Inferior parietal cortex (tissue), 1 donor: ENCODE measurements around the gene PACSIN3.
"Not testable (repeated sequence)": the region's sequence is repeated elsewhere in the genome, so short reads cannot be mapped to it uniquely, and the experiment has no call there.

ENCODE experiments used
- DNase-seq: peaks from one replicate; pipeline ENCODE4 v3.0.0-alpha.2; 2016; ENCODE audit errors: extremely low spot score

PACSIN3 gene

DNA sequence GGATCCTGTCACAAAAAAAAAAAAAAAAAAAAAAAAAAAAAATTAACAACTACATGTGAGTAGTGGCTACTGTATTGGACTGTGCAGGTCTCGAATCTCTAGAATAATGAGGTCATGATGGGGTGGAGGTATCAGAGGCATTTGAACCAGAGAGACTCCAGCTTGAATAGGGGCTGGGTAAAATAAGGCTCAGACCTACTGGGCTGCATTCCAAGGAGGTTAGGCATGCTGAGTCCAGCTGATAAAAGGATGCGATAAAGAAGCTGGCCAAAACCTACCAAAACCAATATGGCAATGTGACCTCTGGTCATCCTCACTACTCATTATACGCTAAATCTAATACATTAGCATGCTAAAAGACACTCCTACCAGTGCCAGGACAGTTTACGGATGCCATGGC is 5.9 kb upstream of the PACSIN3 start:
- DNase-seq, result no peak

DNA sequence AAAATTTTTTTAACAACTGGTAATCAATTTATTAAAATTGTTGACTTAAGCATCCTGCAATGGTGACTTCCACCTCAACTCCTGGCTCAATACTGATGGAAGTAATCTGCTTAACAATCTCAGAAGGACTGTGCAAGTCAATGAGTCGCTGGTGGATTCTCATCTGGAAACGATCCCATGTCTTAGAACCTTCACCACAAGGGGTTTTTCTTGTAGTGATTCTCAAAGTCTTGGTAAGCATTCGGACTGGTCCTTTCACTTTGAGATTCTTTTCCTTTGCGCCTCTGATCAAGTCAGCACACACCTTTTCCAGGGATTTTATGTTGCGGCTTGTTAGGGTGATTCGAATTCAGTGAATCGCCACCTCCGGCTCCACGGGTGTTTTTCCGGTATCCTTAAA is 4.9 kb upstream of the PACSIN3 start:
- not testable (repeated sequence) for DNase-seq

DNA sequence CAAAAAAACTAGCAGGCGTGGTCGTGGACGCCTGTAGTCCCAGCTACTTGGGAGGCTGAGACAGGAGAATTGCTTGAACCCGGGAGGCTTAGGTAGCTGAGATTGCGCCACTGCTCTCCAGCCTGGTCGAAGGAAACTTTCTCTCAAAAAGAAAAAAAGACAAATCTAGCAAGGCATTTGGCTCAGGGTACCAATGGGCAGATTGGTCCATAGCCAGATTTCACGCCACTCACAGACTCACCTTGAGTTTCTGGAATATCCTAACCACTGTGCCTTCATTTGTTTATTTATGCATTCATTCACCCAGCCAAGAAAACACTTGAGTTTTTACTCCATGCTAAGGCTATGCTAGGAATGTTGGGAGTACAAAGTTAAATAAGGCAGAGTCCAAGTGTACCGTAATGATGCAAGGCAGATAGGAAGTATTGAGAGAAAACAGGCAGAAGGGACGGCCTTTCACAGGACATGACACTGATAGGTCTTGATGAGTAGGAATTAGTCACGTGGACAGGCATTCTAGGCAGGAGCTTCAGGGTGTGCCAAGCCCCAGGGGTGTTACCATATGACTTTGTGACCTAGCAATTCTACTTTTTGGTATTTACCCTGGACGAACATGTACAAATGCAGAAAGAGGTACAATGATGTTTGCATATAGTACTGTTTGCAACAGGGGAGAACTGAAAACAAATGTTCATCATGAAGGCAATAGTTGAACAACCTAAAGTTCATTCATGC is 3.0 kb upstream of the PACSIN3 start:
- no peak for DNase-seq

DNA sequence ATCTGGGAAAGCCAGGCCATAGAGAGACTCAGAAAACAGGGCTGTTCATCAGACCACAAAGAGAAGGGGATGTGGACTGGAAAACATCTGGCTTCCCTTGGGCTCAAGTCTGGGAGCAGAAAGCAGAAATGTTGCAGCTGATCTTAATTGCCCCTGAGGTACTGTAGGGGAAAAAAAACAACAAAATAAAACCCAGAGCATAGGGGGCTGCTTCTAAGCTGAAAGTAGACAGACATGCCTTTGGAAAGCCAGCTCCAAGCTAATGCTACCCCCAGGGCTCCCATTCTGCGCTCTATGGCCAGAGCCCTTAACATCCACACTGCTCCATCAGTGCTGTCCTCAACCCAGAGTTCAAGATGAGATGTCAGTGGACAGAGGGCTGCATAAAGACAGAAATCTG is 2.0 kb upstream of the PACSIN3 start:
- DNase-seq, result no peak

DNA sequence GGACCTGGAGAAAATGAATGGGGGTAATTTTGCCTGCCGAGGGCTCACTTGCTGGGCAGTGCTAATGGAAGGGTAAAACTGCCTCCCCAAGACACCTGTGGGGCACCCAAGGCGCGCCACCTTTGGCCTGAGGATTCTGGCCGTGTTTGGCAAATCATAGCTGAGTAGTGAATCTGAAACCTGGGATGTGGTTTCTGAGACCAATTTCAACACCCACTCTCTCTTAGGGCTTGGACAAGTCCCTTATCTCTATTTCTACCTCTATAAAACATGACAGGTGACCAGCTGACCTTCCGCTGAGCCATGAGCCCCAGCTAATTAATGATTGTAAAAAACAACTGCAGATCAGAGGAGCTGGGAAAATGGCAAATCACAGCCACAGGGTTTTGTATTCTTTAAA is 1.5 kb upstream of the PACSIN3 start:
- DNase-seq, result no peak

DNA sequence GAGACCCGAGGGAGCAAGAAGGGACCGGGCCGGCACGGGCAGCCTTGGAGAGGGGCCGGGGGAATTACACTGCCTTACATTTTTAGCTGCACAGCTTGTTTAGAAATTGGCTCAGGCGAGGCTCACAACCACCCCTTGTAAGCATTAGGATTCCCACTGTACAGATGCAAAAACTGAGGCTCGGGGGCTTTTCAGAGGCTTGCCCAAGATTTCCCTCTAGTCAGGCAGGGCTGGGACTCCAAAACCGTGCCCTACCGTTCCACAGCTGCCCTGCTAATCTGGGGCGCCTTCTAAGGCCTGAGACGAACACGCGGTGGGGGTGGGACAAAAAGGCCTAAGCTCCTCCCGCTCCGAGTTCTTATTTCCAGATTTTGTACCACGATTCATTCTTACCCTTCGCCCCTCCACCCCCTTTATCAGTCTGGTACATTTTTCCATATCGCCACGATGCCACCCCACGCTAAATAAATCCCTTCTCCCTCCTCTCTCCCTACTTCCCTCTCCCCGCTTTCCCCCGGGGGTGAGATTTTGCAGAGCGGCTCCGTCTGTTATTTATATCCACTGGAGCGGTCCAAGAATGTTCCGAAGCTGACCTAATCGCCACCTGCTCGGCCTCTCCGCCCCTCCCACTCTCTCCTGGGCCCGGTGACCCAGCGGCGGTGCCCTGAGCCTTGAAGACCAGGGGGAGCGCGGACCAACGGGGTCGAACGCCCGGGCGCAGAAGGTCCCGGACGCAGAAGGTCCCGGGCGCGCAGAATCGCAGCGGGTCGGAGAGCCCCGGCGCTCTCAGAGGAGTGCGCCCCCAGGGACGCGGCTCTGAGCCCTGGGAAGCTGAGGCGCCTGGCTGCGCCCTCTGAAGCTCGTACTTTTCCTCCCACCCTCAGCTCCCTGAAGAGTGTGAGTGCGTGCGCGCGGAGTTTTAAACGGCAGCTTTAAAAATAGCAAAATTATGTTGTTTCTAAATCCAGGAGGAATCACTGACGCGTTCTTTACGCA is 764 bp upstream of the PACSIN3 start:
- DNase-seq, result no peak

DNA sequence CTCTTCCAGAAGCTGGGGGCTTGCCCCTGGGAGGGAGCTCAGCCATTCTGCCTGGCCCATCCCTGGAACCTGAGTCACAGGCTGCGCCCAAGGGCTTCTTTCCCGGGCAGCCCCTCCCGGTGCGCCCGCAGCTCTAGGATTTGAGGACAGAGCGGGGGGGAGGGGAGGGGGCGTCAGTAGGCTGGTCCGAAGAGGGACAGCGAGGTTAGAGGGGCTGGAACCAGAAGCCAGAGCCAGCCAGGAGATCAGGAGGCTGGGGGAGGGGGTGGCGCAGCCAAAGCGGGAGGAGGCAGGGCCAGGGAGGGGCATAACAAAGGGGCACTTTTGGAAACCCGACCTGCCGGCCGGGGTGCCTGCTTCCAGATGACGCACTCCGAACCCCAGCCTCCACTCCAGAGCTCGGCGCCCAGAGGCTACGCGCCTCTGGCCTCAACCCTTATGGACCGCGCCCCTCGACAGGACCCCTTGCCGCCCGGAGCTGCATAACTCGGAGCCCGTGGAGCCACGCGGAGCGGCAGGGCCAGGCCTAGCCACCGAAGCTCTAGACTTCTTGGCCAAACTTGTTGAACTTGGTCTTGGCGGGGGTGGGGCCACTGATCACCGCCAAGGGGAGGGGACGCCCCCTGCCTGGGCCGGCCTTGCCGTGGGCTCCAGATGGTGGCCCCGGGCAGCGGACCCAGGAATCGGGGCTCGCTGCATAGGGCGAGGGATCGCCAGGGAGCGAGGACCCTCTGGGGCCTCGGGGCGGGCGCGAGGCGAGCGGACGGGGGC is 744 bp downstream of the PACSIN3 start:
- no peak for DNase-seq

DNA sequence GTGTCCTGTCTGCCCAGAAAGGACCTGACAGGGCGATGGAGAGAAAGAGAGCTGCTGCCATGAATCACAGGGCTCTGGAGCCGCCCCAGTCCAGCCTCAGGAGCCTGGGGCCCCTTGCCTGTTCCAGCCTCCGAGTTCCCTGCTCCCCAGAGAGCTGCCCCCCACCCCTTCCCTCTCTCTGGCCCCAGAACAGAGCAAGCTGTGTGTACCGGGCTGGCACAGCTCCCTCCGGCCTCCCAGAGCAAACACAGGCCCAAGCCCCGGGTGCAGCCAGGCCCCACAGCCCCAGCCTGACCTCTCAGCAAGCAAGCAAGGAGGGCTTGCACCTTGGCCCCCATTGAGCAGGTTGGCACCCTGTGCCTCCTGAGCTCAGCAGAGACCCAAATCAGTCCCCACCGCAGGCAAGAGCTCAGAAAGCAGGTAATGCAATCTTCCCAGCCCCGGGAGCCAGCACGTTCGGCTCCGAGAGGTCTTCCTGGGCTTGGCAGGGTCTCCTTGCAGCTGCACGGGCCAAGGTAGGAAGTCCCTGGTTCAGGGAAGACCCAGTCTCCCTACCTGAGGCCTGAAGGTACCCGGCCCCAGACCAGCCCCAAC is 1.4 kb downstream of the PACSIN3 start:
- peak; percentile 56 for DNase-seq

DNA sequence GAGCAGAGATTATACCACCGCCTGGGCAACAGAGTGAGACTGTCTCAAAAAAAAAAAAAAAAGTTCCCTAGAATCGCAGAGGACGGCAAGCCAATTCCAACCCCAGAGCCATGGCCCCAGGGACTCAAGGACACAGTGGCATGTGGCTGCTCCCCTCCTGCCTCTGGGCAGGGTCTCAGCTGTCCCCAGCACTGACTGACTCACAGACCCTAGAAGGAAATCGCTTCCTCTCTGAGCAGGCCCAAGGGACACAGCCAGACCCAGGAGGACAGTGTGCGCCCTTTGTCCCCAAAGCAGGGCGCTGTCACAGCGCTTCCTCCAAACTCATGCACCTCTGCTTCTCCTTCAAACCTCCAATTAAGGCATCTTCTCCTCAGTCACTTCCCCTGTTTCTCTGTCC is 2.3 kb downstream of the PACSIN3 start:
- no peak for DNase-seq

DNA sequence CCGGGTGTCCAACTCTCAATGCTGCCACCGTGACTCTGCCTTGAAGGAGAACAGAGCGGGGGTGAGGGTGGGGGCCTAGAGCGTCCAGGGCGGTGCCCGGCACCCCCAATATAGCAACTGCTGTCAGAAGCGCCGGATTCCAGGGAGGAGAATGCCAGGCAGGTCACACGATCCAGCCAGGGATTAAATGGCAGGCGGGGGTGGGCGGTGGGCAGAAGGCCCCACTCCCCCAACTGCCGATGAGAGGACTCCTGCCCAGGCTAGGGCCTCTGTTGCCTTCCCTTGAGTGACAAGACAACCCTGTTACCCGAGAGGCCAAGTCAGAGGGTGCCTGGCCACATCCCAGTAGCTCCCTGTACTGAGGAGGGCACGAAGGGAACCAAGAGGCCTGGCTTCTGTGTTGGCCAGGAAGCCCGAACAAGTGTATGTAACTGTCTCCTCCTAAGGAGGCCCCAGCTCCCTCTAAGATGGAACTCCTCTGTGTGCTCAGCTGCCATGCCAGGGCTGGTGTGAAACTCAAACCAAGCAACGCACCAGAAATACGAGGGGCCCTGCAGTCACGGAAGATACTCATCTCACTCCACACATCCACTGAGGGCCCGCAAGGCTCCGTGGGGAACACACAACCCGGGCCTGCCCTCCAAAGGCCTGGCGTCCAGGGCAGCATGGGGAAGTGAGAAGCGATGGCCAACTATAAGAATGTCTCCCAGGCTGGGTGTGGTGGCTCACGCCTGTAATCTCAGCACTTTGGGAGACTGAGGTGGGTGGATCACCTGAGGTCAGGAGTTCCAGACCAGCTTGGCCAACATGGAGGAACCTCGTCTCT is 3.0 kb downstream of the PACSIN3 start:
- no peak for DNase-seq

DNA sequence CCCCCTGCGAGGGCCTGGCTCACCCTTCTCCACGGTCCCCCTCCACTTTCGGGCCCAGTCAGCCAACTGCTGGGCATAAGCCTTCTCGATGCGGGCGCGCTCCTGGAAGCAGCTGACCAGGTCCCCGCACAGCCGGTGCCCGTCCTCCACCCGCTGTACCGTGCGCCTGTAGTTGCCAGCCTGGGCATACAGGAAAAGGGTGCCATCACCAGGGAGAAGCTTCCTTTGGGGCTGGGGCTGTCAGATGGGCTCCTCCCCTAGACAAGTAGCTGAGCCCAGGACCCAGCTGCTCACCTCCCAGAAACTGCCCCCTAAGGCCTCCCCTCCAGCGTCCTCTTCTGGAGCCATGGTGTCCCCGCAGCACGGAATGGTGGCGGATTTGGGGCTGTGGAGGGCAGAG is 3.9 kb downstream of the PACSIN3 start:
- no peak for DNase-seq

DNA sequence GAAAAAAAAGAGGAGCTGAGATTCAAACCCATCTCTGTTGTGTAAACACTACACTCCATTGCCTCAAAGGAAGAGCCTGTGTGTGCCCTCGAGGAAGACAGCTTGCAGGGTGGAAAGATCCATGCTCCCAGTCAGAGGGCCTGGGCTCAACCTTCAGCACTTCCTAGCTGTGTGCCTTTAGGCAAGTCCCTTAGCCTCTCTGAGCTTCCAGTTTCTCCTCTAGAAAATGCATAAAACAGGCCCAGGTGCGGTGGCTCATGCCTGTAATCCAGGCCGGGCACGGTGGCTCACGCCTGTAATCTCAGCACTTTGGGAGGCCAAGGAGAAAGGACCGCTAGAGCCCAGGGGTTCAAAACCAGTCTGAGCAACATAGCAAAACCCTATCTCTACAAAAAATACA is 5.0 kb downstream of the PACSIN3 start:
- DNase-seq, result no peak

DNA sequence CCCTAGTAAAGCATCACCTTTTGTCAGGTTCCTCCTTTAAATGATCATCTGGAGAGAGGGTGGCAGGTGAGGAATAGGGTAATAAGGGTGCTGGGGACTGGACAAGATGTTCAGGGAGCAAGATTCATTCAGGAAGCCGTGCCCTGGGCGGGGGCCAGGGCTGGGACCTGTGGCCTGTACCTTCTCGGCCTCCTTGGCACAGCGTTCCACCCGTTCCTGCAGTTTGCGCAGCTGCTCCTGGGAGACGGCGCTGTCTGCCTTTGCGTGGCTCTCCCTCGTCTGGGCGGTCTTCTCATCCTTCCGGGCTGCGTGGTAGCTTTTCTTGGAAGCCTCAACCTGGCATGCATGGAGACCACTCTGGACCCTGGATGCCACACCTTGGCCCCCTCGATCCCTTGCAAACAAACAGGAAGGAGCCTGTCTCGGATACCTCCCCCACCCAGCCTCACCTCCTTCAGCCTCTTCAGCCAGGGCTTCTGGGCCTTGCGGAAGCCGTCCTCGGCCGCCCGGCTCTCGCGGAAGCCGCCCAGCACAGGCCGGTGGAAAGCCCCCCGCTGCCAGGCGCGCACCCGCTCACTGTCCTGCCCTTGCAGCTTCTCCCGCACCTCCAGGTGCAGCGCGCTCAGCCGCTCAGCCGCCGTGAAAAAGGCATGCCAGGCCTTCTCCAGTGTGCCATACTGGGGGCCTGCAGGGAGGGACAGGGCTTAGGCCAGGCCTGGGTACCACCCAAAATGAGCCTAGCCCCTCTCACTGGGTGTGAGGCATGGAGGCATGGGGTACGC is 6.0 kb downstream of the PACSIN3 start:
- DNase-seq, result no peak

DNA sequence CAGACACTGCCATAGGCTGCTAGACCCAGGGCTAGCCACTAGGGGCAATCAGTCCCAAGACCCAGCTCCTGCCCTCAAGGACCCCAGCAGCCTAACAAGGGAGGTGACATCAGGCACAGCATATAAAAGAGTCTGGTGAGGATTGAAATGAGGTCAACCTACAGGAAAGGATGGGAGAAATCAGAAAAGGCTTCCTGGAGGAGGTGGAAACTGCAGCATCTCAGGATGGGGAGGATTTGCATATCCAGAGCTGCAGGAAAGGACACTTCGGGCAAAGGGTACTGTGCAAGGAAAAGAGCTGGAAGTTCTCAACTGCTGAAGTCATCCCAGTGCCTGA is 6.6 kb downstream of the PACSIN3 start:
- DNase-seq, result no peak

DNA sequence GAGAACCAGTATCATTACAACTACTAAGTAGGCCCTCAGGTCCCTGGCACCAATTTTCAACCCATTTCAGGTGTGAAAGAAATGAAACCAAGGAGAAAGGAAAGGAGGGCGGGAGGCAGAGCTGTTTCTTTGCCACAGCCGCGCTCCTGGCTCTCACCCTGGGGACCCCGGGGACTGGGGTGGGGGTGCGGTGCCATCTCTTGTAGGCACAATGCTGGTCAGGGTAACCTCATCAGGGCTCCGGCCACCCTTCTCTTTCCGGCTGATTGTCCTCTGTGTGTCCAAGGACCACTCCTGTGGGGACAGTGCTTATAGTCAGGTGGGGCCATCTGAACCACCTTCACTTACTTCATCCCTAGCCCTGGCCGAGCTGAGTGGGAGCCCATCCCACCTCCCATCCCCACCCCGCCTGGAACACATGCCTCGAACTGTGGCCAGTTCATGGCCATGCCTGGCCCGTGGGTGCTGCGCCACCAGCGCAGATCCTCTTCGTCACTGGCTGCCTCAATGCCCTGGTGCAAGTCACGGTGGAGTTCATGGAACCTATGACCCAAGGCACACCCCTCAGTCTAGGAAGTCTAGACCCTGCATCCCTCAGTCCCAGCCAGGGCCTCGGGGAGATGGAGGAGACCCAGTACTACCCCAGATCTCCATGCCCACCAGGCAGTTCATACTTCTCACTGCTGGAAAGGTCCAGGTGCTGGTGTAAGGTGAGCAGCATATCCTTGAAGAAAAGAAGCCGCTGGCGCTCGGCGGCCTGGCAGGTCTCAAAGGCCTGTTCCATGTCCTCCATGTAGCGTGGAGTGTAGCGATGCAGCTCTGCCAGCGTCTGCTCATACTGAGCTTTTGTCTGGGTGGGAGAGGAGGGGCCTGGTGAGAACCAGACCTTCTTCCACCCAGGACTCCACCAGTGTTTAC is 7.2 kb downstream of the PACSIN3 start:
- DNase-seq, result no peak

DNA sequence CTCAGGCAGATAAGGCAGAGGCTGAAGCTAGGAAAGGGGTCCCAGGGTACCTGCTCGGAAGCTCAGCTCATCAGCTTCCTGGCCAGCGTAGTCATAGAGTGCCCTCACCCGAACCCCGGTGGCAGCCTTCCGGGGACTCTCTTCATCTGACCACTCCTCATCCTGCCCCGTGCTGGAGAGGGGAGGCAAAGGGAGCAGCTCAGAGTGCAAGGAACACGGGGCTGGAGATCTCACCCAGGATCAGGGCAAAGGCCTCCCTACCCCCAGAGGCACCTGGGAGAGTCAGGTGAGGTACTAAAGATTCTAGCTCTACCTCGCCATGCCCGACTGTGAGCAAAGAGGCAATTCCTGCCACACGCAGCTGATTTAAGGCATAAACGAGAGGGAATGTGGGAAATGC is 7.9 kb downstream of the PACSIN3 start:
- DNase-seq, result no peak

DNA sequence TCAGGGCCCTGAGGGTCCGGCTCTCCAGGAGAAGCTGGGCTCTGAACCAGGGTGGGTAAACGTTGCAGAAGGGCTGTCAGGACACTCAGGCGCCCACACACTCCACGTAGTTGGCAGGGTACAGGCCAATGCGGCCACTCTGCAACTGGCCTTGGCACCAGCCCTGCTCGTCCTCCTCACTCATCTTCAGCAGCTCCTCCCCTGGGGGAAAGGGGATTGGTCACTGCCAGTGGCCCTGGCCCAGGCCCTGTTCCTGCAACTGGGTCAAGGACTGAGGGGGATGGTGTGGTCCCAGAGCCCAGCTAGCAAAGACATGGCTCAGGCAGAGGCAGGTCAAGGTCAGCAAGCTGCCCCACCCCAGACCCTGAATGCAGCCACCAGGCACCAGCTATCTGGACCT is 8.4 kb downstream of the PACSIN3 start:
- no peak for DNase-seq

DNA sequence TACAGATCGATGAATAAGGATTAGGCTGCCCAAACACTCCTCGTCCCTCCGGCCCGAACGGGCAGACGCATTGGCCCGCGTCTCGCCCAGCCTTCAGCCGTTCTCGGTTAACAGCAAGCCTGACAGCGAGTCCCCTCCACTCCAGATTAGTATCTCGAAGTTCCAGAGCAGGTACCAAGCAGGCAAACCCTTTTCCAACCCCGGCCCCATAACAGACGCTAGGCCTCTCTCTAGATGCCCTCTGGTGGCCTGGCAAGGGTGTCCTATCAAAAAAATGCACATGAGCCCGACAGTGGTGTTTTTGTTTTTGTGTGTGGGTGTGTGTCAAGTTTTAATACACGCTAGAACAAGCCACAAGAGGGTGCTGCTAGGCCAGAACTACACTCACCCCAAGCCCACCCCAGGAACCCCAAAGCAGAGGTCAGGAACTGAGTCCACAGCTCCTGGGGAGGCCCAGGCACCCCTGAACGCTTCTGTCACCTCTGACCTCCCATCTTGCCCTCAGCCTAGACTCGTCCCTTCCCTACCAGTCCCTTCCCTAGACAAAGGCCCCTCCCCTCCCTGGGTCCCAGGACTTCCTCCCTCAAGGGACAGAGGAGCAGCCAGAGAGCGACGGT is 8.9 kb downstream of the PACSIN3 start:
- DNase-seq, result peak; percentile 85
